ENCODE data around the gene ATP11B. TPM values are rescaled to one million over a fixed set of nuclear protein-coding genes. Genes with fewer than 3 reads are reported as not detected.

ATP11B gene
- total and polyA plus RNA-seq, 9 of the 15 experiments (the other 6 are each of a cell fraction or from before 2014, with no cell fraction given), result 11.9 to 68.7 (median 41.8) TPM

- H2AFZ ChIP-seq (ENCODE audit: low read depth, low read length), result no peak overlapping the region
- TF ChIP-seq SMC3 (conservative IDR thresholded peaks at IDR 0.05; ENCODE audit: insufficient read depth, low read depth, low read length) (no peak), MECOM (CRISPR knock-in tag; IDR thresholded peaks at IDR 0.05) (no peak), PPARD (CRISPR knock-in tag; IDR thresholded peaks at IDR 0.05) (no peak), ARNT (IDR thresholded peaks at IDR 0.05) (no peak), GATAD2B (IDR thresholded peaks at IDR 0.05; ENCODE audit: borderline replicate concordance) (no peak), ZNF280A (IDR thresholded peaks at IDR 0.05; ENCODE audit: low read depth, partially characterized antibody) (no peak), ZFP1 (CRISPR knock-in tag; IDR thresholded peaks at IDR 0.05) (no peak), RBBP5 (IDR thresholded peaks at IDR 0.05; ENCODE audit: borderline replicate concordance, insufficient read depth, low read length, poor library complexity, severe bottlenecking) (no peak), ETV6 (IDR thresholded peaks at IDR 0.05; ENCODE audit: borderline replicate concordance in 1 of 2, low read depth in 2 of 2, low read length in 1 of 2) (no peak), ETV6 (CRISPR knock-in tag; IDR thresholded peaks at IDR 0.05; ENCODE audit: borderline replicate concordance) (no peak), ZFX (CRISPR knock-in tag; IDR thresholded peaks at IDR 0.05) (no peak), NCOA2 (IDR thresholded peaks at IDR 0.05; ENCODE audit: partially characterized antibody in 2 of 2) (no peak), ZNF436 (CRISPR knock-in tag; IDR thresholded peaks at IDR 0.05) (no peak), HMGXB4 (CRISPR knock-in tag; IDR thresholded peaks at IDR 0.05) (no peak), MTF1 (CRISPR knock-in tag; IDR thresholded peaks at IDR 0.05; ENCODE audit: borderline replicate concordance) (no peak)
- no peaks in the 10 kb centered on the region for H3K9me1 ChIP-seq (ENCODE audit: control insufficient read depth, insufficient read depth, low read length)
- peaks cover 54% of the 10 kb centered on the region for H3K79me2 ChIP-seq (ENCODE audit: control insufficient read depth, insufficient read depth, low read length)
- no peak overlapping the region for H3K4me2 ChIP-seq (ENCODE audit: insufficient read depth, low read length)
- H3K27ac ChIP-seq (ENCODE audit: extremely low read depth, low read depth, low read length), result no peak overlapping the region
- no peaks in the 10 kb centered on the region for H3K27me3 ChIP-seq (ENCODE audit: control insufficient read depth in 2 of 2, insufficient read depth in 2 of 2, low read length in 2 of 2)
- no peak for DNase-seq (ENCODE audit: extremely low read depth in 1 of 4, low spot score in 3 of 4)
- ChIA-PET CTCF (ENCODE audit: low intra/inter-chr PET ratio) (no interaction called here), POLR2A (interaction anchor here (1.3 kb wide), 1 partner anchor 9 kb away, joined by 3 read pairs; no protein-coding TSS in a partner anchor)
- H3K36me3 ChIP-seq (ENCODE audit: control insufficient read depth, insufficient read depth, low read length), result peaks cover 36% of the 10 kb centered on the region
- H4K20me1 ChIP-seq (replicated peaks; ENCODE audit: control insufficient read depth, insufficient read depth, low read length), result no peaks in the 10 kb centered on the region
- ATAC-seq, result no peak
- in situ Hi-C loops (cut with MboI) (no loop called here), intact Hi-C loops (cut with micrococcal nuclease) (no loop called here)
- no peak for FAIRE-seq
- H3K4me3 ChIP-seq, result no peak overlapping the region
- H3K9ac ChIP-seq (ENCODE audit: insufficient read depth in 1 of 2, low read depth in 2 of 2, low read length in 2 of 2), result no peak overlapping the region
- H3K4me1 ChIP-seq (replicated peaks in 1 of 2; ENCODE audit: control insufficient read depth in 2 of 2, insufficient read depth in 2 of 2, low read length in 2 of 2), result no peaks in the 10 kb centered on the region
- no TSS peak for BruUV-seq (replicated peaks)
- H3K9me3 ChIP-seq (replicated peaks; ENCODE audit: control insufficient read depth, insufficient read depth, low read depth, low read length), result no peaks in the 10 kb centered on the region
Measured at GRCh38 chr3:182824957-182825356, 31.7 kb downstream of the ATP11B start.
